Inferior parietal cortex (tissue), 1 donor: ENCODE results near the gene EMX1.
"Not testable (repeated sequence)": the region's sequence is repeated elsewhere in the genome, so short reads cannot be mapped to it uniquely, and the experiment has no call there.

Source experiments
- DNase-seq: peaks from one replicate; pipeline ENCODE4 v3.0.0-alpha.2; 2016; ENCODE audit errors: extremely low spot score

Gene EMX1

GRCh38 chr2:72900191-72900825 lies 17.0 kb upstream of the EMX1 start:
- DNase-seq: no peak

GRCh38 chr2:72901426-72901825 lies 15.9 kb upstream of the EMX1 start:
- no peak for DNase-seq

GRCh38 chr2:72907369-72907768 lies 9.9 kb upstream of the EMX1 start:
- DNase-seq: not testable (repeated sequence)

GRCh38 chr2:72908741-72909140 lies 8.6 kb upstream of the EMX1 start:
- no peak for DNase-seq

GRCh38 chr2:72911256-72911655 lies 6.1 kb upstream of the EMX1 start:
- no peak for DNase-seq

- DNase-seq: no peak
These were observed 3.7 kb upstream of the EMX1 start for GRCh38 chr2:72913486-72914205.

GRCh38 chr2:72914206-72914559 lies 3.1 kb upstream of the EMX1 start:
- DNase-seq: no peak

GRCh38 chr2:72914589-72915319 lies 2.6 kb upstream of the EMX1 start:
- no peak for DNase-seq

GRCh38 chr2:72915320-72915906 lies 1.9 kb upstream of the EMX1 start:
- DNase-seq: no peak

- no peak for DNase-seq
These were observed 1.2 kb upstream of the EMX1 start for GRCh38 chr2:72915907-72916742.

GRCh38 chr2:72916743-72917137 lies 579 bp upstream of the EMX1 start:
- DNase-seq: no peak

GRCh38 chr2:72917877-72918553 lies 696 bp downstream of the EMX1 start:
- no peak for DNase-seq

GRCh38 chr2:72919414-72920317 lies 2.3 kb downstream of the EMX1 start:
- DNase-seq: no peak

- DNase-seq: no peak
These were observed 3.2 kb downstream of the EMX1 start for GRCh38 chr2:72920318-72921087.

- DNase-seq: no peak
These were observed 4.0 kb downstream of the EMX1 start for GRCh38 chr2:72921088-72921851.

- no peak for DNase-seq
These were observed 4.5 kb downstream of the EMX1 start for GRCh38 chr2:72921853-72922252.

GRCh38 chr2:72923833-72924352 lies 6.6 kb downstream of the EMX1 start:
- no peak for DNase-seq
